ENCODE results near the gene CCBE1.
A peak's percentile ranks its signal among the peaks of the same experiment; 100 is the strongest.

Gene CCBE1

GRCh38 chr18:59606193-59607077 lies 90.8 kb downstream of the CCBE1 start:
- in situ Hi-C loops (cut with HindIII; ENCODE audit: low sequenced_read_pairs): no loop called here
- peak; percentile 28 for DNase-seq (ENCODE audit: low read depth)

GRCh38 chr18:59605633-59606192 lies 91.5 kb downstream of the CCBE1 start:
- TF ChIP-seq, protein P1, sequence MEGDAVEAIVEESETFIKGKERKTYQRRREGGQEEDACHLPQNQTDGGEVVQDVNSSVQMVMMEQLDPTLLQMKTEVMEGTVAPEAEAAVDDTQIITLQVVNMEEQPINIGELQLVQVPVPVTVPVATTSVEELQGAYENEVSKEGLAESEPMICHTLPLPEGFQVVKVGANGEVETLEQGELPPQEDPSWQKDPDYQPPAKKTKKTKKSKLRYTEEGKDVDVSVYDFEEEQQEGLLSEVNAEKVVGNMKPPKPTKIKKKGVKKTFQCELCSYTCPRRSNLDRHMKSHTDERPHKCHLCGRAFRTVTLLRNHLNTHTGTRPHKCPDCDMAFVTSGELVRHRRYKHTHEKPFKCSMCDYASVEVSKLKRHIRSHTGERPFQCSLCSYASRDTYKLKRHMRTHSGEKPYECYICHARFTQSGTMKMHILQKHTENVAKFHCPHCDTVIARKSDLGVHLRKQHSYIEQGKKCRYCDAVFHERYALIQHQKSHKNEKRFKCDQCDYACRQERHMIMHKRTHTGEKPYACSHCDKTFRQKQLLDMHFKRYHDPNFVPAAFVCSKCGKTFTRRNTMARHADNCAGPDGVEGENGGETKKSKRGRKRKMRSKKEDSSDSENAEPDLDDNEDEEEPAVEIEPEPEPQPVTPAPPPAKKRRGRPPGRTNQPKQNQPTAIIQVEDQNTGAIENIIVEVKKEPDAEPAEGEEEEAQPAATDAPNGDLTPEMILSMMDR (IDR thresholded peaks at IDR 0.05; ENCODE audit: low read depth, low read length, missing control alignments): no peak
- peak; percentile 32 for DNase-seq (ENCODE audit: low read depth)
- no peak overlapping the region for H3K4me3 ChIP-seq (ENCODE audit: low read depth, low read length)
- in situ Hi-C loops (cut with HindIII; ENCODE audit: low sequenced_read_pairs): no loop called here

More at GRCh38 chr18:59606193-59607077, 90.8 kb downstream of the CCBE1 start:
- H3K4me3 ChIP-seq (ENCODE audit: low read depth, low read length): no peak overlapping the region
- TF ChIP-seq, protein P1 (IDR thresholded peaks at IDR 0.05; ENCODE audit: low read depth, low read length, missing control alignments): no peak

GRCh38 chr18:59604877-59605276 lies 92.3 kb downstream of the CCBE1 start:
- TF ChIP-seq, protein P1 (IDR thresholded peaks at IDR 0.05; ENCODE audit: low read depth, low read length, missing control alignments): no peak
- no peak overlapping the region for H3K4me3 ChIP-seq (ENCODE audit: low read depth, low read length)
- in situ Hi-C loops (cut with HindIII; ENCODE audit: low sequenced_read_pairs): no loop called here
- no peak for DNase-seq (ENCODE audit: low read depth)

DNA sequence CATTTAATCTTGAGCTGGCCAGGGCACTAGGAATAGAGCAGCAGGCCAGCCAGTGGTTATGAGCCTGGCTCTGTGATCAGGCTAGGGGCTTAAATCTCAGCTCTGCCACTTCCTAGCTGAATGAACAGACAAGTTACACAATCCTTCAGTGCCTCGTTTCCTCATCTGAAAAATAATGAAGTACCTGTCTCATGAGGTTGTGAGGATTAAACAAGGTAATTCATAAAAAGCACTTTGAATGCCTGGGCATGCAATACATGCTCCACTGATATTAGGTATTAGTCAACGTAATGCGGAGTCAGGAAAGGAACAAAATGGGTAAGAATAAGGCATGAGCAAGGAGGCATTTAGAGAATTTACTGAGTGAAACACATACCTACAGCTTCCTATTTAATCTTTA lies 100.2 kb downstream of the CCBE1 start:
- DNase-seq (ENCODE audit: low read depth): no peak
- TF ChIP-seq, protein P1 (IDR thresholded peaks at IDR 0.05; ENCODE audit: low read depth, low read length, missing control alignments): no peak
- in situ Hi-C loops (cut with HindIII; ENCODE audit: low sequenced_read_pairs): loop anchor here (5.0 kb wide), 1 partner anchor 90 kb away; no protein-coding TSS in a partner anchor

GRCh38 chr18:59593291-59593717 lies 103.9 kb downstream of the CCBE1 start:
- DNase-seq (ENCODE audit: low read depth): peak; percentile 12
- H3K4me3 ChIP-seq (ENCODE audit: low read depth, low read length): no peak overlapping the region
- in situ Hi-C loops (cut with HindIII; ENCODE audit: low sequenced_read_pairs): no loop called here
- TF ChIP-seq, protein P1 (IDR thresholded peaks at IDR 0.05; ENCODE audit: low read depth, low read length, missing control alignments): no peak

More for the DNA sequence above, 100.2 kb downstream of the CCBE1 start:
- H3K4me3 ChIP-seq (ENCODE audit: low read depth, low read length): no peak overlapping the region

DNA sequence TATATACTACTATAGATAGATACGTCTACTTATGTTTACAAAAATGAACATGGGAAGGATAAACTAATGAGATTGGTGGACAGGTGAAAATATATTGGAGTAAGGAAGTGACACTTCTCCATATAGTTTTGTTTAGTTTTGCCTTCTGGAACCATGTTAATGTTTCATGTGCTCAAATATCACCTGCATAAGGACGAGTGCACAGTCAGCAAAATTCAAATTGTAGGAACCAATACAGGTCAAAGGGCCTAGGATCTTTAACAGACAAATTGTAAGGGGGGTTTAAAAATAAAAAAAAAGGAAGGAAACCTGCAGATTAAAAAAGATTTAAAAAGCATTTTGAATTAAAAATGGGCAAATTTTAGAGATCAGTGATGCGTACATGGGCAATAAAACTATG lies 104.6 kb downstream of the CCBE1 start:
- no peak overlapping the region for H3K4me3 ChIP-seq (ENCODE audit: low read depth, low read length)
- no peak for DNase-seq (ENCODE audit: low read depth)
- TF ChIP-seq, protein P1 (IDR thresholded peaks at IDR 0.05; ENCODE audit: low read depth, low read length, missing control alignments): no peak
- in situ Hi-C loops (cut with HindIII; ENCODE audit: low sequenced_read_pairs): no loop called here

All from astrocyte of the cerebellum (primary cell).